GM12878 (cell line): ENCODE data around the gene AASDH. TPM values are rescaled to one million over a fixed set of nuclear protein-coding genes. Genes with fewer than 3 reads are reported as not detected.

Source experiments
- ATAC-seq: fragments of 200-7000 bp; cut with Tn5 transposase; 3 replicates; pipeline ENCODE4 v1.9.1; 2020; ENCODE audit warnings: mild to moderate bottlenecking, moderate library complexity
- BruUV-seq: library from RNA; stranded (reverse); fragments of 400-500 nt; replicated peaks from 2 replicates; lab custom pipeline; 2021; lab: Mats Ljungman, UMichigan
- CTCF ChIA-PET: fragments of 300-600 bp; sonication (Branson Sonifier 250); formaldehyde crosslinking; extraction: SDS; loops from one replicate; lab custom pipeline; 2021; ENCODE audit warnings: inconsistent platforms; lab: Yijun Ruan, JAX
- POLR2A ChIA-PET: fragments of 350-600 bp; formaldehyde crosslinking; extraction: SDS; loops from one replicate; lab custom pipeline; 2021; ENCODE audit warnings: inconsistent platforms; lab: Charles Lee
- RAD21 ChIA-PET: fragments of 300-600 bp; sonication (Branson Sonifier 250); formaldehyde crosslinking; loops from one replicate; lab custom pipeline; 2023; ENCODE audit warnings: antibody characterized with exemption; ENCODE audit not compliant: unreplicated experiment; lab: Charles Lee
- SMC1A ChIA-PET: fragments of 300-600 bp; sonication (Branson Sonifier 250); formaldehyde crosslinking; loops from one replicate; lab custom pipeline; 2023; ENCODE audit not compliant: unreplicated experiment, uncharacterized antibody; lab: Charles Lee
- DNase-seq: peaks from one replicate; pipeline ENCODE4 v3.0.0-alpha.2; 2011; ENCODE audit warnings: low read depth, low spot score
- FAIRE-seq: peaks from 3 replicates; lab custom pipeline; 2011; peaks lifted over from hg19 to GRCh38; lab: Jason Lieb, UNC
- H2AFZ ChIP-seq: 2 replicates; pipeline ENCODE4 v1.6.0; 2011; ENCODE audit warnings: low read depth, low read length, control low read depth; ENCODE audit not compliant: control insufficient read depth
- H3K27ac ChIP-seq: 2 replicates; pipeline ENCODE4 v1.5.1; 2011; ENCODE audit warnings: control low read depth; ENCODE audit not compliant: control insufficient read depth, insufficient read depth
- H3K27me3 ChIP-seq, 2 experiments: replicated peaks in 1 of 2; 2 replicates each; pipeline versions ENCODE4 v1.6.0 to v1.6.1; 2011; ENCODE audit warnings: low read length in 1 of 2; ENCODE audit not compliant: control insufficient read depth in 2 of 2, insufficient read depth in 2 of 2
- H3K36me3 ChIP-seq, 2 experiments: 2 replicates each; pipeline ENCODE4 v1.5.1; 2011; ENCODE audit warnings: low read length in 1 of 2; ENCODE audit not compliant: control insufficient read depth in 2 of 2, insufficient read depth in 2 of 2
- H3K4me1 ChIP-seq: 2 replicates; pipeline ENCODE4 v1.6.1; 2011; ENCODE audit warnings: mild to moderate bottlenecking, low read length, moderate library complexity, mixed read lengths; ENCODE audit not compliant: control insufficient read depth, insufficient read depth
- H3K4me2 ChIP-seq: 2 replicates; pipeline ENCODE4 v1.6.0; 2011; ENCODE audit warnings: control low read depth; ENCODE audit not compliant: control insufficient read depth, insufficient read depth
- H3K4me3 ChIP-seq: fragments of 200-600 bp; sonication (generic); 2 replicates; pipeline ENCODE4 v1.5.1; 2016
- H3K79me2 ChIP-seq: 2 replicates; pipeline ENCODE4 v1.6.0; 2011; ENCODE audit warnings: low read length; ENCODE audit not compliant: control insufficient read depth, insufficient read depth
- H3K9ac ChIP-seq: 2 replicates; pipeline ENCODE4 v1.8.0; 2011; ENCODE audit warnings: low read length, control low read depth, mixed read lengths; ENCODE audit not compliant: control insufficient read depth, insufficient read depth
- H3K9me3 ChIP-seq: replicated peaks from 3 replicates; pipeline ENCODE4 v1.5.1; 2011; ENCODE audit warnings: mild to moderate bottlenecking, low read length; ENCODE audit not compliant: control insufficient read depth, insufficient read depth
- H4K20me1 ChIP-seq: 2 replicates; pipeline ENCODE4 v1.6.0; 2011; ENCODE audit not compliant: control insufficient read depth, insufficient read depth
- HDAC2 ChIP-seq: fragments of 200-600 bp; sonication (generic); IDR thresholded peaks from 2 replicates; pipeline ENCODE4 v1.6.1; 2017
- MEF2B ChIP-seq: fragments of 450-650 bp; IDR thresholded peaks from 2 replicates; pipeline ENCODE4 v1.6.1; 2018; ENCODE audit warnings: mild to moderate bottlenecking, moderate library complexity; ENCODE audit not compliant: partially characterized antibody, poor library complexity, severe bottlenecking
- RFX5 ChIP-seq: IDR thresholded peaks from 2 replicates; pipeline ENCODE4 v1.6.1; 2011; ENCODE audit warnings: low read depth, low read length, improper control_type of control experiment
- SIX5 ChIP-seq: IDR thresholded peaks from 2 replicates; pipeline ENCODE4 v1.6.1; 2011; ENCODE audit warnings: mild to moderate bottlenecking, low read depth, low read length, moderate library complexity; ENCODE audit not compliant: severe bottlenecking
- ZNF384 ChIP-seq: IDR thresholded peaks from 2 replicates; pipeline ENCODE4 v1.6.1; 2012; ENCODE audit warnings: low read depth, mild to moderate bottlenecking, low read length, improper control_type of control experiment, borderline replicate concordance
- ZNF592 ChIP-seq: fragments of 450-650 bp; IDR thresholded peaks from 2 replicates; pipeline ENCODE4 v1.6.1; 2017; ENCODE audit warnings: mild to moderate bottlenecking, moderate library complexity
- WGBS: methylation state at CpG from one replicate; pipeline ENCODE4 v1.1.6; 2016; ENCODE audit warnings: low lambda C conversion rate; ENCODE audit not compliant: insufficient replicate concordance, insufficient coverage; ENCODE audit errors: missing lambda C conversion rate; 5-methylcytosine and 5-hydroxymethylcytosine counted together
- in situ Hi-C: fragments of 300-500 bp; cut with MboI; formaldehyde crosslinking; loops from 9 replicates; pipeline ENCODE4 v1.14.3; 2018; ENCODE audit warnings: mixed read lengths
- intact Hi-C: fragments of 100-400 bp; cut with micrococcal nuclease; formaldehyde crosslinking; loops from one replicate; pipeline ENCODE4 v1.14.2; 2022; ENCODE audit not compliant: unreplicated experiment
- polyA plus RNA-seq, 11 experiments: library from polyadenylated mRNA; depleted of rRNA in 4 of 11; unstranded in 6 of 11; stranded (reverse) in 5 of 11; fragments of >200 nt; fragmentation: Nextera tagmentation in 4 of 11; fragmentation: Illumina TruSeq in 1 of 11; extraction: Ambion mirVana in 4 of 11; extraction: Trizol in 1 of 11; gene quantifications; 1 replicate in 1 of 11; 2 replicates in 10 of 11; pipeline versions ENCODE4 v1.2.1 to v1.2.3, GENCODE V29; 2011 to 2016; ENCODE audit warnings: inconsistent platforms in 2 of 11, missing spikeins in 2 of 11, low read depth in 1 of 11
- total RNA-seq, 4 experiments: library from RNA; depleted of rRNA in 3 of 4; stranded (reverse); fragments of >200 nt in 3 of 4; fragmentation: Illumina TruSeq in 1 of 4; extraction: Trizol in 1 of 4; gene quantifications; 2 replicates each; pipeline versions ENCODE4 v1.2.1 to v1.2.3, GENCODE V29; 2013 to 2021

The AASDH gene
- total and polyA plus RNA-seq, 10 of the 15 experiments (the other 5 are each of a cell fraction or from before 2014, with no cell fraction given): 7.3 to 19.1 (median 11.3) TPM

- no peak overlapping the region for H2AFZ ChIP-seq
- no peak for FAIRE-seq
- no peaks in the 10 kb centered on the region for H3K79me2 ChIP-seq
- H3K4me1 ChIP-seq: no peaks in the 10 kb centered on the region
- no peak for ATAC-seq
- H3K9ac ChIP-seq: no peak overlapping the region
- no peaks in the 10 kb centered on the region; a peak in 2 of 4 replicates for H3K27me3 ChIP-seq
- H3K27ac ChIP-seq: no peak overlapping the region
- ChIA-PET SMC1A (interaction anchor here (1.6 kb wide), 1 partner anchor 11 kb away, joined by 3 read pairs; no protein-coding TSS in a partner anchor), RAD21 (no interaction called here), CTCF (interaction anchor here (0.6 to 1.6 kb wide), 2 partner anchors 10 kb away, joined by 3 to 5 read pairs; no protein-coding TSS in a partner anchor), POLR2A (no interaction called here)
- no peaks in the 10 kb centered on the region for H4K20me1 ChIP-seq
- no TSS peak for BruUV-seq
- intact Hi-C loops (no loop called here), in situ Hi-C loops (no loop called here)
- no peak overlapping the region for H3K4me3 ChIP-seq
- WGBS: 62% methylated on average over 5 of the region's 5 CpGs
- H3K4me2 ChIP-seq: no peak overlapping the region
- no peak for DNase-seq
- H3K9me3 ChIP-seq: no peaks in the 10 kb centered on the region
- H3K36me3 ChIP-seq: no peaks in the 10 kb centered on the region
- TF ChIP-seq ZNF592 (no peak), MEF2B (no peak), HDAC2 (no peak), RFX5 (no peak), SIX5 (no peak), ZNF384 (no peak)
Measured at GRCh38 chr4:56310401-56311125, 76.7 kb downstream of the AASDH start.
